Endothelial cell of umbilical vein (primary cell): ENCODE data around the gene KIF26B. TPM values are rescaled to one million over a fixed set of nuclear protein-coding genes. Genes with fewer than 3 reads are reported as not detected.

Experiments used
- BruUV-seq: library from RNA; stranded (reverse); fragments of 400-500 nt; replicated peaks from 2 replicates; lab custom pipeline; 2021; lab: Mats Ljungman, UMichigan
- CTCF ChIA-PET: fragments of 300-600, 350-600 bp; sonication (Branson Sonifier 250); formaldehyde crosslinking; loops from one replicate; lab custom pipeline; 2021; ENCODE audit warnings: antibody characterized with exemption, inconsistent platforms; lab: Charles Lee
- POLR2A ChIA-PET: fragments of 300-600, 350-600 bp; sonication (Branson Sonifier 250); formaldehyde crosslinking; loops from one replicate; lab custom pipeline; 2021; ENCODE audit warnings: antibody characterized with exemption, inconsistent platforms; lab: Charles Lee
- DNase-seq: peaks from one replicate; pipeline ENCODE4 v3.0.0-alpha.2; 2011; ENCODE audit warnings: low read depth, low spot score
- FAIRE-seq: peaks from 2 replicates; lab custom pipeline; 2011; peaks lifted over from hg19 to GRCh38; lab: Jason Lieb, UNC
- H2AFZ ChIP-seq: 2 replicates; pipeline ENCODE4 v1.6.0; 2012; ENCODE audit warnings: low read depth, low read length, control low read depth, inconsistent platforms
- H3K27ac ChIP-seq: 2 replicates; pipeline ENCODE4 v1.5.1; 2011; ENCODE audit warnings: low read depth, mild to moderate bottlenecking, control low read depth, low read length, moderate library complexity; ENCODE audit not compliant: insufficient read depth
- H3K27me3 ChIP-seq, 2 experiments: 2 replicates each; pipeline versions ENCODE4 v1.6.0 to v1.6.1; 2011; ENCODE audit warnings: low read length in 2 of 2, mixed read lengths in 1 of 2; ENCODE audit not compliant: control insufficient read depth in 2 of 2, insufficient read depth in 2 of 2
- H3K36me3 ChIP-seq, 2 experiments: 2 replicates in 1 of 2; 3 replicates in 1 of 2; pipeline ENCODE4 v1.5.1; 2011; ENCODE audit warnings: low read length in 2 of 2, mild to moderate bottlenecking in 1 of 2, moderate library complexity in 1 of 2; ENCODE audit not compliant: control insufficient read depth in 2 of 2, insufficient read depth in 2 of 2; ENCODE audit errors: extremely low read depth in 1 of 2
- H3K4me1 ChIP-seq: 3 replicates; pipeline ENCODE4 v1.5.1; 2011; ENCODE audit warnings: mild to moderate bottlenecking, low read length; ENCODE audit not compliant: control insufficient read depth, insufficient read depth; ENCODE audit errors: extremely low read depth
- H3K4me2 ChIP-seq: 2 replicates; pipeline ENCODE4 v1.6.1; 2011; ENCODE audit warnings: low read length, control low read depth, mixed read lengths; ENCODE audit not compliant: insufficient read depth
- H3K4me3 ChIP-seq, 3 experiments: fragments of 200-600 bp in 1 of 3; sonication (generic), shearing (Covaris generic) in 1 of 3; replicated peaks in 1 of 3; 2 replicates each; pipeline ENCODE4 v1.5.1; 2011 to 2016; ENCODE audit warnings: control low read depth in 3 of 3, low read length in 3 of 3, mild to moderate bottlenecking in 2 of 3, inconsistent platforms in 1 of 3, low read depth in 1 of 3, moderate library complexity in 1 of 3; ENCODE audit not compliant: insufficient read depth in 1 of 3
- H3K79me2 ChIP-seq: 2 replicates; pipeline ENCODE4 v1.6.0; 2012; ENCODE audit warnings: low read length, inconsistent platforms; ENCODE audit not compliant: control insufficient read depth, insufficient read depth
- H3K9ac ChIP-seq: replicated peaks from 2 replicates; pipeline ENCODE3; 2011; ENCODE audit warnings: low read length, control low read depth; ENCODE audit not compliant: insufficient read depth; ENCODE audit errors: extremely low read depth
- H3K9me1 ChIP-seq: replicated peaks from 3 replicates; pipeline ENCODE4 v1.6.0; 2011; ENCODE audit warnings: mild to moderate bottlenecking, low read length; ENCODE audit not compliant: control insufficient read depth, insufficient read depth; ENCODE audit errors: extremely low read depth
- H3K9me3 ChIP-seq: replicated peaks from 2 replicates; pipeline ENCODE4 v1.5.1; 2012; ENCODE audit warnings: low read length, inconsistent platforms; ENCODE audit not compliant: control insufficient read depth, insufficient read depth
- H4K20me1 ChIP-seq: replicated peaks from 2 replicates; pipeline ENCODE3; 2011; ENCODE audit warnings: mild to moderate bottlenecking, low read length; ENCODE audit not compliant: control insufficient read depth, insufficient read depth; ENCODE audit errors: extremely low read depth
- CTCF ChIP-seq, 2 donors: IDR thresholded peaks; 1 replicate in 1 of 2; 2 replicates in 1 of 2; pipeline ENCODE4 v1.5.1; 2011; ENCODE audit warnings: low read length in 2 of 2, mild to moderate bottlenecking in 2 of 2, moderate library complexity in 2 of 2, control low read depth in 1 of 2, inconsistent platforms in 1 of 2, low read depth in 1 of 2; ENCODE audit not compliant: insufficient read depth in 1 of 2; ENCODE audit errors: extremely low read depth in 1 of 2
- EZH2 ChIP-seq: IDR thresholded peaks from 2 replicates; pipeline ENCODE4 v1.6.1; 2012; ENCODE audit warnings: borderline replicate concordance, low read depth, mild to moderate bottlenecking, moderate library complexity, low read length, inconsistent platforms; ENCODE audit not compliant: severe bottlenecking
- FOS ChIP-seq: IDR thresholded peaks from 2 replicates; pipeline ENCODE4 v1.6.1; 2011; ENCODE audit warnings: mild to moderate bottlenecking, low read length, moderate library complexity, borderline replicate concordance; ENCODE audit not compliant: insufficient read depth
- GATA2 ChIP-seq: IDR thresholded peaks from 2 replicates; pipeline ENCODE4 v1.7.0; 2011; ENCODE audit warnings: low read depth, mild to moderate bottlenecking, moderate library complexity, mixed read lengths, low read length; ENCODE audit not compliant: insufficient read length, insufficient read depth
- JUN ChIP-seq: IDR thresholded peaks from 2 replicates; pipeline ENCODE4 v1.6.1; 2011; ENCODE audit warnings: borderline replicate concordance, low read depth; ENCODE audit not compliant: insufficient read length, insufficient read depth
- MAX ChIP-seq: IDR thresholded peaks from 2 replicates; pipeline ENCODE4 v1.6.1; 2011; ENCODE audit not compliant: insufficient read depth, insufficient read length
- MYC ChIP-seq: IDR thresholded peaks from one replicate; pipeline ENCODE4 v1.6.1; 2011; ENCODE audit warnings: mild to moderate bottlenecking, low read depth, low read length
- POLR2A ChIP-seq: IDR thresholded peaks from 2 replicates; pipeline ENCODE4 v1.6.1; 2012; ENCODE audit warnings: low read depth, mild to moderate bottlenecking, control low read depth, low read length
- POLR2AphosphoS5 ChIP-seq: IDR thresholded peaks from 2 replicates; pipeline ENCODE4 v1.6.1; 2012; ENCODE audit warnings: low read depth, mild to moderate bottlenecking, control low read depth, low read length, moderate library complexity; ENCODE audit not compliant: insufficient read depth
- dilution Hi-C: fragments of 300-500 bp; cut with MboI; formaldehyde crosslinking; loops from one replicate; pipeline ENCODE4 v1.15.0; 2019; ENCODE audit warnings: low sequenced_read_pairs; ENCODE audit not compliant: extremely low pct_ligation_motif_present
- intact Hi-C: fragments of 100-400 bp; cut with micrococcal nuclease; formaldehyde crosslinking; loops from one replicate; pipeline ENCODE4 v1.10.0; 2022
- polyA plus RNA-seq, 4 experiments: library from polyadenylated mRNA; depleted of rRNA in 3 of 4; stranded (reverse) in 3 of 4; unstranded in 1 of 4; fragments of >200 nt; gene quantifications; 2 replicates each; pipeline versions ENCODE4 v1.2.1 to v1.2.3, GENCODE V29; 2011 to 2012; ENCODE audit warnings: missing spikeins in 1 of 4
- total RNA-seq: library from RNA; stranded (reverse); gene quantifications from 2 replicates; pipeline ENCODE4 v1.2.3, GENCODE V29; 2021

The KIF26B gene
- total and polyA plus RNA-seq, 2 donors (not counting 3 experiments of a cell fraction or from before 2014, with no cell fraction given): 0.04 to 0.49 TPM

GRCh38 chr1:245116131-245116530 lies 38.7 kb upstream of the KIF26B start:
- DNase-seq: no peak
- H2AFZ ChIP-seq: no peak overlapping the region
- H3K4me3 ChIP-seq: no peak overlapping the region
- no peak overlapping the region for H3K4me2 ChIP-seq
- H3K36me3 ChIP-seq: no peaks in the 10 kb centered on the region
- no peak overlapping the region for H3K27ac ChIP-seq
- no TSS peak for BruUV-seq
- H3K9ac ChIP-seq: no peak overlapping the region
- H3K79me2 ChIP-seq: no peaks in the 10 kb centered on the region
- H3K27me3 ChIP-seq: no peaks in the 10 kb centered on the region
- POLR2A ChIA-PET: no interaction called here
- intact Hi-C loops: no loop called here
- peaks cover 5% of the 10 kb centered on the region for H3K4me1 ChIP-seq
- H3K9me1 ChIP-seq: no peaks in the 10 kb centered on the region
- no peaks in the 10 kb centered on the region for H4K20me1 ChIP-seq
- H3K9me3 ChIP-seq: no peaks in the 10 kb centered on the region
- dilution Hi-C loops: no loop called here
- FAIRE-seq: no peak
- TF ChIP-seq POLR2AphosphoS5: no peak
- TF ChIP-seq POLR2A: no peak
- no peak for TF ChIP-seq JUN
- TF ChIP-seq FOS: no peak
- TF ChIP-seq MAX: no peak
- no peak for TF ChIP-seq EZH2
- TF ChIP-seq GATA2: no peak
- TF ChIP-seq CTCF (IDR thresholded peaks at IDR 0.05; ENCODE audit: extremely low read depth in 1 of 2, insufficient read depth in 1 of 2, low read depth in 1 of 2, low read length in 2 of 2): no peak
- no peak for TF ChIP-seq MYC
- CTCF ChIA-PET: no interaction called here
